ENCODE results near the gene ARHGEF7.

DNA sequence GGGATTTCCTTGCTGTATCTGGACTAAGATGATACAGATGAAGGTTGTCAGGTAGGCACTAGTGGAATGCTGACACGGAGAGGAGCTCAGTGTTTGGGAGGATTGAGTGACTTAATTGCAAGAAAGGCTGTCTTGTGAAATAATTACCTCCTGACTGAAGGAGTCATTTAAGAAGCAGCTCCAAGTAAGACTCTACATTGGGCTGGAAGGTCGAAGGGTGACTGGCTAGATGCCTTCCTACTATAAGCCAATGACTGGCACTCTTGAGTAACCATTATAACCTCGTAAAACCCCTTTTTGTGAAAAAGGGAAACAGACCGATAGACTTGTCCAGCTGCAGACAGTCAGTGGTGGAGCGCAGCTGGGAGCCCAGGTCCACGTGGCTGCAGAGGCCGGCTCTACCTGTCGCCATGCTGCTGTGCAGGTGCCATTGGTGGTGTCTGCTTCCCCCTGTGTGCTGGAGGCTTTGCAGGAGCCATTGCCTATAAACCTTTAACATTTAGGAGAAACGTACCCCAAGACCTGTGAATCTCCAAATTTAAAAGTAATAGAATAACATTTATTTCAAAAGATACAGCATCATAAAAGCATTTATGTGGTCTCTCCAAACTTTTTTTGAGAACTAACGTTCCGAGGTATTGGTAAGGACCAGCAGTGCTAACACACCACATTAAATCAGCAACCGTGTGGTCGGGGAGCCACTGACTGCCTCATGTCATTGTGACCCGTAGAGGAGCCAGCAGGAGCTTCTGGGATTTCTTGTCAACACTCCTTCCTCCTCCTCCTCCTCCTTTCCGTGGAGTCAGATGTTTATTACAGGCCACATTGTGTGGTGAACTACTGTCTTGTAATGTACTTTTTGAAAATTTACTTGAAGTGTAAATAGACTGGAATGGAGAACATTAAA, 124.9 kb downstream of the ARHGEF7 start:
- no peak for TF ChIP-seq POLR2A (IDR thresholded peaks at IDR 0.05)
- TF ChIP-seq, protein P1, sequence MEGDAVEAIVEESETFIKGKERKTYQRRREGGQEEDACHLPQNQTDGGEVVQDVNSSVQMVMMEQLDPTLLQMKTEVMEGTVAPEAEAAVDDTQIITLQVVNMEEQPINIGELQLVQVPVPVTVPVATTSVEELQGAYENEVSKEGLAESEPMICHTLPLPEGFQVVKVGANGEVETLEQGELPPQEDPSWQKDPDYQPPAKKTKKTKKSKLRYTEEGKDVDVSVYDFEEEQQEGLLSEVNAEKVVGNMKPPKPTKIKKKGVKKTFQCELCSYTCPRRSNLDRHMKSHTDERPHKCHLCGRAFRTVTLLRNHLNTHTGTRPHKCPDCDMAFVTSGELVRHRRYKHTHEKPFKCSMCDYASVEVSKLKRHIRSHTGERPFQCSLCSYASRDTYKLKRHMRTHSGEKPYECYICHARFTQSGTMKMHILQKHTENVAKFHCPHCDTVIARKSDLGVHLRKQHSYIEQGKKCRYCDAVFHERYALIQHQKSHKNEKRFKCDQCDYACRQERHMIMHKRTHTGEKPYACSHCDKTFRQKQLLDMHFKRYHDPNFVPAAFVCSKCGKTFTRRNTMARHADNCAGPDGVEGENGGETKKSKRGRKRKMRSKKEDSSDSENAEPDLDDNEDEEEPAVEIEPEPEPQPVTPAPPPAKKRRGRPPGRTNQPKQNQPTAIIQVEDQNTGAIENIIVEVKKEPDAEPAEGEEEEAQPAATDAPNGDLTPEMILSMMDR (IDR thresholded peaks at IDR 0.05) = no peak
- no peak for TF ChIP-seq EP300 (IDR thresholded peaks at IDR 0.05)
